PFSK-1 (cell line): ENCODE measurements around the gene KIF3A.

Source experiments
- FOXP2 ChIP-seq: optimal IDR thresholded peaks from 2 replicates; pipeline ENCODE3; 2011; ENCODE audit warnings: borderline replicate concordance, control low read depth, inconsistent platforms; ENCODE audit not compliant: insufficient read depth; ENCODE audit errors: extremely low read length, extremely low read depth
- POLR2AphosphoS5 ChIP-seq: IDR thresholded peaks from 2 replicates; pipeline ENCODE4 v1.6.1; 2012; ENCODE audit warnings: low read depth, mild to moderate bottlenecking, control low read depth, low read length, moderate library complexity
- SIN3A ChIP-seq: IDR thresholded peaks from 2 replicates; pipeline ENCODE4 v1.6.1; 2012; ENCODE audit warnings: mild to moderate bottlenecking, low read length, moderate library complexity, borderline replicate concordance; ENCODE audit not compliant: insufficient read depth
- TAF1 ChIP-seq: IDR thresholded peaks from 2 replicates; pipeline ENCODE4 v1.6.1; 2012; ENCODE audit warnings: low read length, control low read depth, borderline replicate concordance; ENCODE audit not compliant: insufficient read depth
- TF ChIP-seq, protein P1 (sequence below), 2 experiments: IDR thresholded peaks; 2 replicates each; pipeline versions ENCODE4 v1.6.1 to v1.8.0; 2011 to 2012; ENCODE audit warnings: low read depth in 2 of 2, low read length in 2 of 2, control low read depth in 1 of 2, inconsistent platforms in 1 of 2, mild to moderate bottlenecking in 1 of 2, moderate library complexity in 1 of 2; ENCODE audit not compliant: insufficient read depth in 1 of 2

The KIF3A gene

DNA sequence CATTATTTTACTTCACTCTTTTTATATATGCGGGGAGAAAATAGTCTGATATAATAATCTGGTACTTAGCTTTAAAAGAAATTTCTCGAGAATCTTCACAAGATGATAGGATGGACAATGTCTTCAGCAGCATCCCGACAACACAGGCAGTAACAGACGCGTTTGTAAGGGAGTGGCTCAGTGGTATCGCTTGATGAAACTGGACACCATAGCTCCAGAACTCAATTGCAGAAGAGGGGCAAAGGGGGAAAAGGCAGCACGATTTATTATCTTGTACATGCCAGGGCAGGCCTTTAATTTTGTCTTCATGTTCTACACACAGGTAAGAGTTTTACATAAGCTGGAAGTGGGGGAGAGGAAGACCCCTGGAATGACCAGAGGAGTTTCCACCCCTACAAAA is 47.8 kb downstream of the KIF3A start:
- no peak for TF ChIP-seq TAF1
- no peak for TF ChIP-seq FOXP2
- TF ChIP-seq, protein P1, sequence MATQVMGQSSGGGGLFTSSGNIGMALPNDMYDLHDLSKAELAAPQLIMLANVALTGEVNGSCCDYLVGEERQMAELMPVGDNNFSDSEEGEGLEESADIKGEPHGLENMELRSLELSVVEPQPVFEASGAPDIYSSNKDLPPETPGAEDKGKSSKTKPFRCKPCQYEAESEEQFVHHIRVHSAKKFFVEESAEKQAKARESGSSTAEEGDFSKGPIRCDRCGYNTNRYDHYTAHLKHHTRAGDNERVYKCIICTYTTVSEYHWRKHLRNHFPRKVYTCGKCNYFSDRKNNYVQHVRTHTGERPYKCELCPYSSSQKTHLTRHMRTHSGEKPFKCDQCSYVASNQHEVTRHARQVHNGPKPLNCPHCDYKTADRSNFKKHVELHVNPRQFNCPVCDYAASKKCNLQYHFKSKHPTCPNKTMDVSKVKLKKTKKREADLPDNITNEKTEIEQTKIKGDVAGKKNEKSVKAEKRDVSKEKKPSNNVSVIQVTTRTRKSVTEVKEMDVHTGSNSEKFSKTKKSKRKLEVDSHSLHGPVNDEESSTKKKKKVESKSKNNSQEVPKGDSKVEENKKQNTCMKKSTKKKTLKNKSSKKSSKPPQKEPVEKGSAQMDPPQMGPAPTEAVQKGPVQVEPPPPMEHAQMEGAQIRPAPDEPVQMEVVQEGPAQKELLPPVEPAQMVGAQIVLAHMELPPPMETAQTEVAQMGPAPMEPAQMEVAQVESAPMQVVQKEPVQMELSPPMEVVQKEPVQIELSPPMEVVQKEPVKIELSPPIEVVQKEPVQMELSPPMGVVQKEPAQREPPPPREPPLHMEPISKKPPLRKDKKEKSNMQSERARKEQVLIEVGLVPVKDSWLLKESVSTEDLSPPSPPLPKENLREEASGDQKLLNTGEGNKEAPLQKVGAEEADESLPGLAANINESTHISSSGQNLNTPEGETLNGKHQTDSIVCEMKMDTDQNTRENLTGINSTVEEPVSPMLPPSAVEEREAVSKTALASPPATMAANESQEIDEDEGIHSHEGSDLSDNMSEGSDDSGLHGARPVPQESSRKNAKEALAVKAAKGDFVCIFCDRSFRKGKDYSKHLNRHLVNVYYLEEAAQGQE (IDR thresholded peaks at IDR 0.05; ENCODE audit: insufficient read depth in 1 of 2, low read depth in 2 of 2, low read length in 2 of 2), result no peak
- no peak for TF ChIP-seq POLR2AphosphoS5
- TF ChIP-seq SIN3A, result no peak

DNA sequence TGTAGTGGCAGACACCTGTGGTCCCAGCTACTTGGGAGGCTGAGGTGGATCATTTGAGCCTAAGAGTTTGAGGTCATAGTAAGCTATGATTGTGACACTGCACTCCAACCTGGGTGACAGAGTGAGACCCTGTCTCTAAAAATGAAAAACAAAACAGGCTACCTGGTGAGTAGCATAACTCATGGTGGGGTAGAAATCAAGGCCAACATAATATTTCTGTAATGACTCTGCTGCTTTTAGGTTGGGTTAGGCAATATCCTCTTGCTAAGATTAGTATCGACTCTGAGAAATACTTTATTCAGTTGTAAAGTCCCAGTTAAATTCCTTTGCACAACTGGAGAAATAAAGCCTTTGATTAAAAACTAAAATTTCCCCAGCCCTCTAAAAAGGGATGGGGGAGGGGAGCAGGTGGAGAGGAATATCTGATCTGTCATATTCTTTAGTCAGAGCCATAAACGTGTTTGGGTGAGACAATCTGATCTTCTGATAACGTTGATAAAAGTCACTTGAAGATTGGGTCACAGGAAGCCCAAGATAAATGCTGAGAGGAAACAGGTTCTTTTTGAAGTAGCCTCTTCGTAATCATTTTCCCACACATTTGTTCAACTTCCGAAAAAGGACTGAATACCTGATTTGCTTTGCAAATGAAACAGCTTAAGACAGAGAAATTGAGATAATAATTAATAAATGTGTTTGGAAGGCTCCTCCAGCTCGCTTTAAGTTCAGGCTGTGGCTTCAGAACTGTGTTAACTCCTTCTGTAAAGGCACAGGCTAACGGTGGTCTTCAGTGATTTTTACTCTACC is 48.6 kb downstream of the KIF3A start:
- TF ChIP-seq SIN3A, result no peak
- TF ChIP-seq FOXP2, result no peak
- TF ChIP-seq, protein P1 (IDR thresholded peaks at IDR 0.05; ENCODE audit: insufficient read depth in 1 of 2, low read depth in 2 of 2, low read length in 2 of 2), result no peak
- TF ChIP-seq POLR2AphosphoS5, result no peak
- TF ChIP-seq TAF1, result no peak

DNA sequence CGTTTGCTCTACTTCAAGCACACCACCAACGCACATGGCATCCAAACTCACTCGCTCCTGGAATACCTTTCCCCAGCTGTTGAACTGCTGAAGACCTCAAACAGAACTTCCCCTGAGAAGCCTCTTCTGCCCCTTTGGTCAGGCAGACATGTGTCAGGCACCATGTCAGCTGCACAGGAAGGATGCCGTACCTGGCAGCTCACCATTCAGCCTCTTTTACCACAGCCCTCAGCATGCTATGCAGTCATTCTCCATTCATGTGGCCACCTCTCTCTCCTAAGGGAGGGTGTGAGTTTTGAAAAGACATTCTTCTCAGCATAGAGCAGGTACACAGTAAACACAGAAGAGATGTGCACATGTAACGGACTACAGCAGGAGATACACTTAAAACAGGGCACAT is 49.4 kb downstream of the KIF3A start:
- TF ChIP-seq FOXP2 (no peak), TAF1 (no peak), POLR2AphosphoS5 (no peak), SIN3A (no peak)
- TF ChIP-seq, protein P1 (IDR thresholded peaks at IDR 0.05; ENCODE audit: insufficient read depth in 1 of 2, low read depth in 2 of 2, low read length in 2 of 2), result no peak

DNA sequence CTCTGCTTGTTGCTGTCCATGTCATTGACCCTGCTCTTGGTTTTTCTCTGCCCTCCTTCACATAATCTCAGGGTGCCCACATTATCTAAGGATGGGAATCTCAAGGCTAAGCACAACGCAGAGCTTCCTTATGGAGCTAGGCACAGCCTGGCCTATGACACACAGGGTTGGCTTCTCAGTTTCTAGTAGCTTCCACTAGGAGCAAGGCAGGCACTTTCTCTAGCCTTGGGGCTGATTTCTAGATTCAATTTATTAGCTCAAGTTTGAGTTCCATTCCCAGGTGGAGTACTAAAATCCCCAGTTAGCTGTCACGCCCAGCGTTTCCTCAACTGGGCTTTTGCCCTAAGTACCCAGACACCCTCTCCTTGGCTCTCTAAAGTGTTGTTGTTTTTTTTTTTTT is 51.2 kb downstream of the KIF3A start:
- TF ChIP-seq, protein P1 (IDR thresholded peaks at IDR 0.05; ENCODE audit: insufficient read depth in 1 of 2, low read depth in 2 of 2, low read length in 2 of 2), result no peak
- TF ChIP-seq FOXP2 (no peak), SIN3A (no peak), POLR2AphosphoS5 (no peak), TAF1 (no peak)
